T1000 (cell line): ENCODE measurements around the gene DCUN1D3.
"Not testable (repeated sequence)": the region's sequence is repeated elsewhere in the genome, so short reads cannot be mapped to it uniquely, and the experiment has no call there.

ENCODE experiments used
- DNase-seq: peaks from one replicate; lab custom pipeline; 2025; ENCODE audit warnings: mixed read lengths; lab: John Stamatoyannopoulos, UW

DCUN1D3 gene

DNA sequence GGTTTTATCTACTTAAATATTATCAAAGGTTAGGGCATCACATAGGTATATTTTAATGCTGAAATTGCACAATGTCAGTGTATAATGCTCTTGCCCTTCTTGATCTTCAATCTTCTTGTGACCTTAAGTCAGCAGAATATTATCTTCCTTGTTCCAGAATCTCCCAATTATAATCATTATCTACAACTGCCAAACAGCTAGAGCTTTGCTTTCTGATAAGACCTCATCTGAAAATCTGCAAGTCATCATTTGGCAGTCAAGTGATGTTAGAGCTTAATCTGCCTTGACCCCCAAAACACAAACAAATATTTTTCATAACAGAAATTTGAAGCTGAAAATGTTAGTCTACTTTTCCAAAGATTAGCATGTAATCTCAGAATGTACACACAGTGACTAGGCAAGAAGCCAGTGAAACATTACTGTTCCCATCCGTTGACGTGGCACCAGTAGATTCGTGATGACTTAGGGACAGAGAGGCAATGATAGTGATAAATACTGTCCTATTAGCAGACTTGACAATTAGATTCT, 74.1 kb downstream of the DCUN1D3 start:
- DNase-seq = no peak

DNA sequence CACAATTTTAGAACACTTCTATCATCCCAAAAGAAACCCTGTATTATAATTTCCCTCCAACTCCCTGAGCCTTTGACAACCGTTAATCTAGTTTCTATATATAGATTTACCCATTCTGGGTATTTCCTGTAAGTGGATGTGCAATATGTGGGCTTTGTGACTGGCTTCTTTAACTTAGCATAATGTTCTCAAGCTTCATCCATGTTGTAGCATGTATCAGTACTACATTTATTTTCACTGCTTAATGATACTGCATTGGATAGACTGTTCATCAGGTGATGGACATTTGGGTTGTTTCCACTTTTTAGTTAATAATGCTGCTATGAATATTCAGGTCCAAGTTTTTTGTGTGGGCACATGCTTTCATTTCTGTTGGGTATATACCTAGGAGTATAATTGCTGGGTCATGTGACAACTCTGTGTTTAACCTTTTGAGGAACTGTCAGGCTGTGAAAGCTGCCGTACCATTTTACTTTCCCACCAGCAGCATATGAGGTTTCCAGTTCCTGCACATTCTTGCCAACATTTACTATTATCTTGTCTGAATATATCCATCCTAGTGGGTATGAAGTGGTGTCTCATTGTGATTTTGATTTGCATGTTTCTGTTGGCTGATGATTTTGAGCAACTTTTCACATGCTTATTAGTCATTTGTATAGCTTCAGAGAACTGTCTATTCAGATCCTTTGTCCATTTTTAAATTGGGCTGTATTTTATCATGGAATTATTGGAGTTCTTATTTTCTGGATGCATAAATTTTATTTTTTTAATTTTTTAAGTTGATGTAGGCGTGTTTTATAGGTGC, 77.4 kb downstream of the DCUN1D3 start:
- DNase-seq = no peak

DNA sequence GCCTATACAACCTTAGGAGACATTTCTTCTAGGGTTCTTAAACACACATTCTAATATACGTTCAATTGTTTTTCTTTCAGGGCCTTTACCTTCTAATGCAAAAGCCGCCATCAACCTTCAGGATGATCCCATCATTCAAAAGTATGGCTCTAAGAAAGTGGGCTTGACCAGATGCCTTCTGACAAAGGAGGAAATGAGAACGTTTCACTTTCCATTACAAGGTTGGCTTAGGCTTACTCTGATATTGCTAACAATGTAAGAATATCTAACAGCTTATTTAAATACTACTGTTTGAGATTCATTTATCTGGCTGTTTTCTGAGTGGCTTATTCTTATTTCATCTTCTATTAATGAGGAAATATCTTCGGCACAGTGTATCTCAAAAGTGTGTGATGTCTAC, 78.5 kb downstream of the DCUN1D3 start:
- DNase-seq = no peak

DNA sequence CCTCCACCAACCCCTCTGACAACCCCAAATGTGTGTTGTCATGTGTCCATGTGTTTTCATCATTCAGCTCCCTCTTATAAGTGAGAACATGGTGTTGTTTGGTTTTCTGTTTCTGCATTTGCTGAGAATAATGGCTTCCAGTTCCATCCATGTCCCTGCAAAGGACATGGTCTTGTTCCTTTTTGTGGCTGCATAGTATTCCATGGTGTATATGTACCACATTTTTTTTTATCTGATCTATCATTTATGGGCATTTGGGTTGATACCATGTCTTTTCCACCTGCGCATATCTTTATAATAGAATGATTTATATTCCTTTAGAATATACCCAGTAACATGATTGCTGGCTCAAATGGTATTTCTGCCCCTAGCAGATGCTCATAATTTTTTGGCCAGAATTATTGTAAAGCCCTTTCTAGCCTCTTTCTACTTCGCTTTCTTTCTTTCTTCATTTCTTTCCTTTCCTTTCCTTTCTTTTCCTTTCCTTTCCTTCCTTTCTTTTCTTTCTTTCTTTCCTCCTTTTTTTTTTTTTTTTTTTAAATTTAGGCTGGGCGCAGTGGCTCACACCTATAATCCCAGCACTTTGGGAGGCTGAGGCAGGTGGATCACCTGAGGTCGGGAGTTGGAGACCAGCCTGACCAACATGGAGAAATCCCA, 81.1 kb downstream of the DCUN1D3 start:
- DNase-seq = no peak

DNA sequence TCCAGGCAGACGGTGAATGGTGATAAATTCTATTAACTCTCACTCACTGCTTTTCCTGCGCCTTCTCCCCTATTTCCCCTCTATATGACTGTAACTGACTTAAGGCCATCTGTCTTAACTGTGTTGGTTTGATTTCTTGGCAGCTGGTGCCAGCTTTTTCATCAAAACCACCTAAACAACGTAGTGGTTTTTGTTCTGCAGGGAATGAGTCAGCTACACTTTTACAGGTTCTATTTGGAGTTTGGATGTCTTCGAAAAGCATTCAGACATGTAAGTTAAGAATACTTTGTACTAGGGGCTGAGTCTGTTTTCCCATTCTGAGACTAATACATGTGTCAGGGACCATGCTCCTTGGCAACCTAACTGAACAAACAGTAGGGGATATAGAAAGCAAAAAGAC, 85.4 kb downstream of the DCUN1D3 start:
- no peak for DNase-seq

DNA sequence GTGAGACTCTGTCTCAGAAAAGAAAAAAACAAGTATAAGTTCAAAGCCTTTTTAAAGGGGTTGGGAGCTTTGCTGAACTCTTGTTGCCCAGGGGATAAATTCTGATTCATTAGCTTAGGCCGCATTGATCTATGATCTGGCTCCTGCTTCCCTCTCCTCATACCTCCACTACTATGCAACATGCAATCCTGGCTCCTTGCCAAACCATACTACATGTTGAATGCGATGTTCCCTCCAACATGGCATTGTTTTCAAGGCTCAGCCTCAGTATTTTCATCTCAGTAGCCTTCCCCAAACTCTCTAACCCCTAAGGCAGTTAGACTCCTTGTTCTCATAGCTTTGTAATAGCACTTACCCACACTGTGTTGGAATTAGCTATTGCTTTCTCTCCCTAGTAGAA, 87.6 kb downstream of the DCUN1D3 start:
- DNase-seq = no peak

DNA sequence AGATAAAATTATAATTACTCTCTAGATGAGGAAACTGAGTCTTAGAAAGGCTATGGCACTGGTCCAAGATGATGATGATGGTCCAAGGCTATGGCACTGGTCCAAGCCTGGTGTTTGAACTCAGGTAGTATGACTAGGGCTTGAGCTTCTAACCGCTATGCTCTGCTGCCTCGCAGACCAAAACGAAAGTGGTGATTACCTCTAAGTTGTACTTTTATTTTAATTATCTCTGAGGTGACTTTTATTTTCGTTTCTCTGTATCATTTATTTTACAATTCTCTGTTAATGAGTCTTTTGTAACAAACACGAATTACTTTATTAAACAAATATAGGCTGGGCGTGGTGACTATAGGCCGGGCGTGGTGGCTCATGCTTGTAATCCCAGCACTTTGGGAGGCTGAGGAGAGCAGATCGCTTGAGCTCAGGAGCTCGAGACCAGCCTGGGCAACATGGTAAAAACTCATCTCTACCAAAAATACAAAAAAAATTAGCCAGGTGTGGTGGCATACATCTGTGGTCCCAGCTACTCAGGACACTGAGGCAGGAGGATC, 88.2 kb downstream of the DCUN1D3 start:
- DNase-seq = no peak

DNA sequence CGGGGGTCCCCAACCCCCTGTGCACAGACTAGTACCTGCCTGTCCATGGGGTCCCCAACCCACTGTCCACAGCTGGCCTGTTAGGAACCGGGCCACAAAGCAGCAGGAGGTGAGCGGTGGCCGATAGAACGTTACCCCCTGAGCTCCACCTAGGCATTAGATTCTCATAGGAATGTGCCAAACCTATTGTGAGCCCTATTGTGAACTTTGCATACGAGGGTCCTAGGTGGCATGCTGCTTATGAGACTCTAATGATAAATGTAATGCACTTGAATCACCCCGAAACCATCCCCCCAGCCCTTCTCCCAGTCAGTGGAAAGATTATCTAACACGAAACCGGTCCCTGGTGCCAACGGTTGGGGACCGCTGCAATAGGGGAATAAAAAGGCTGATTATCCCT, 92.3 kb downstream of the DCUN1D3 start:
- no peak for DNase-seq

DNA sequence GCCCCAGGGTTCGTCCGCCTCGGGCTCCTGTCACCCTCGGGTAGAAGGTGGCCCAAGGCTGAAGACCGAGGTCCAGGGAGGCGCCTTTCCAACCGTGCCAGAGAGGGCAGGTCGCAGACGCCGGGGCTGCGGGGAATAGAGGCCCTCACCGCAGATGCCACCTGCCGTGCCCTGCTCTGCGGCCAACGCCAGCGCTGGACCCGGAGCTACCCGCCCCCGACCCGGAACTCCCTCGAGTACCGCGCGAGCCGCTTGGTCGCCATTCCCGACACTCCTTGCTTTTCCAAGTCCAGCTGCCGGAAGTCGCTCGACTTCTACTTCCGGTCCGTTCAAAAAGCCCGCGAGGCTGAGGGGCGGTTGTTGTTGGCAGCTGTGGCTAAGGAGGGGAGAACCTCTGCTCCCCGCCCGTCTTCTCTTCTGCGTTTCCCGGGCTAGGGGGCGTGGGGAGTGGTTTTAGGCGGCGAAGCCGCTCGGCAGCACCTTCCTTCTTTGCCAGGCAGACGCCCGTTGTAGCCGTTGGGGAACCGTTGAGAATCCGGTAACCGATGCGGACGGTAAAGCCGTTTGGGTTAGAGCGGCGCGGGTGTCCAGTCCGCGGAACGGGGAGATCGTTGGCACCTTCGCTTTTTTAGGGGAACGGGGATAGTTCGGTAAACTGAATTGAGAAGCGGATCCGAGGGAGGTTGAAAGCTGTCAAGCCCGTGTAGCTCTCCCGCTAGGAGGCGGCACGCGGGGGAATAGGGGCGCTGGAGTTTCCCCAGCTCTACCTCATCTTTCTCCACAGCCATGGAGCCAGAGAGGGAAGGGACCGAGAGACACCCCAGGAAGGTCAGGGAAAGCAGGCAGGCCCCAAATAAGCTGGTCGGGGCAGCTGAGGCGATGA, 93.7 kb downstream of the DCUN1D3 start, which contains the start of the genes ERI2 and REXO5:
ERI2 (minus strand) TSS at position 305 of the 883 bp plus-strand sequence; CDS start at position 263, 42 bp downstream.
REXO5 (plus strand) TSS at position 360 of the 883 bp plus-strand sequence; CDS start at position 787, 427 bp downstream.
- DNase-seq = peak; percentile 89

DNA sequence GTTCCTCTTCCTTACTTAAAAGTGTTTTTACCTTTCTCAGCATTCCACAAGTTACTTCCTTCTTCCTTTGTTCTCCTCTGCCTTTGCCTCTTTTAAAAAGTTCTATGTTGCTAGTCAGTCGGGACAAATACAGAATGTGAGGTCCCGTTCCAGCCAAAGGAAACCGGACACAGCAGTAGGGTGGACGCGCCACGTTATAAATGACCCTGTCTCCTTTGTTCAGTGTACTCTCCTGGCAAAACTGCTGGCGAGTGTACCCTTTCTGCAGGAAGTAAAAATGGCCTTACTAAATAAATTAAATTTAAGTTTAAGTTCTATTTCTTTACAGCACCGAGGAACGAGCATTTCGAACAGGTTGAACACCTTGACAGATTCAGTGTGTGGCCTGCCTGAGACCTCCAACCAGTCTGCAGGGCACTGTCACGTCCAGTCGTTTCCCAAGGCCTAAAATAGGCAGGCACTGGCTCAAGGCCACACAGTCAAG, 94.4 kb downstream of the DCUN1D3 start:
- not testable (repeated sequence) for DNase-seq
